Stimulated activated CD8-positive, alpha-beta memory T cell treated with anti-CD3 and anti-CD28 coated beads, Interleukin-7, amount 100 ng/mL, for 4 hours (primary cell): Measurements from ENCODE around the gene CDK17.
"Not testable (repeated sequence)": the region's sequence is repeated elsewhere in the genome, so short reads cannot be mapped to it uniquely, and the experiment has no call there.

Source experiments
- DNase-seq, 2 donors: peaks; one replicate each; pipeline ENCODE4 v3.0.0-alpha.2; 2020; ENCODE audit warnings: low read depth in 2 of 2

Gene CDK17

DNA sequence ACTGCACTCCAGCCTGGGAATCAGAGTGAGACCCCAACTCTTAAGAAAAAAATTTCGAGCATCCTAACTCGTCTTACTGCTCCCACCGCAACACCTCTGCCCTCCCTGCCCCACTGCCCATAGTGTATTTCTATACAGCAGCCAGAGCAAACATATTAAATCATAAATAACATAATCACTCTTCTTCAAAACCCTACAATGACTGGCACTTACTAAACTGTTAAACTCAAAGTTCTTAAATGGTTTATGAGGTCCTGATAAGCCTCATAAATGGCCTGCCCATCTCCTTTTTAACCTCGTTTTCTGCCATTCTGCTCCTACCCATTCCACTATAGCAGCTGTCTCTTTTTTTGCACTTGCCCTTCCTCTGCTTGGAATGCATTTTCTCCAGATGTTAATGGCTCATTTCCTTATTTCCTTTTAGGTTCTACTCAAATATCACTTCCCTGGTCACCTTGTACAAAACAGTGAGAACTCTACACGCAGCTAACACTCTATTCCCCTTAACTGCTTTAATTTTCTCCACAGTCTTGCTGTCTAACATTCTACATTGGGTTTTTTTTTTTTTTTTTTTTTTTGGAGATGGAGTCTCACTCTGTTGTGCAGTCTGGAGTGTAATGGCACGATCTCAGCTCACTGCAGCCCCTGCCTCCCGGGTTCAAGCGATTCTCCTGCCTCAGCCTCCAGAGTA lies 45.2 kb downstream of the CDK17 start:
- no peak for DNase-seq

DNA sequence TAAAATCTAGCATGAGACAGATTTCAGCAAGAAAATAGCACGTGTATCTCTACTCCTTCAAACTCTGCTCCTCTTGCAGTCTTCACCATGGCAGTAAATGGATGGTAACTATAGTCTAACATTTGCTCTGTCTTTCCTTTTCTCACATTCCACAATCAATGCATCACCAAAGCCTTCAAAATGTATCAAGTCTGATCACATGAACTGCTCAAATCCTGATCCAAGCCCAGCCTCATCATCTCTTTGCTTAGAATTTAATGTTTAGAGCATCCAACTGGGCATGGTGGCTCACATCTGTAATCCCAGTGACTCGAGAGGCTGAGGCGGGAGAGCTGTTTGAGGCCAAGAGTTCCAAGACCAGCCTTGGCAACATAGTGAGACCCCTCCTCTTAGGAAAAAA lies 45.9 kb downstream of the CDK17 start:
- no peak for DNase-seq

DNA sequence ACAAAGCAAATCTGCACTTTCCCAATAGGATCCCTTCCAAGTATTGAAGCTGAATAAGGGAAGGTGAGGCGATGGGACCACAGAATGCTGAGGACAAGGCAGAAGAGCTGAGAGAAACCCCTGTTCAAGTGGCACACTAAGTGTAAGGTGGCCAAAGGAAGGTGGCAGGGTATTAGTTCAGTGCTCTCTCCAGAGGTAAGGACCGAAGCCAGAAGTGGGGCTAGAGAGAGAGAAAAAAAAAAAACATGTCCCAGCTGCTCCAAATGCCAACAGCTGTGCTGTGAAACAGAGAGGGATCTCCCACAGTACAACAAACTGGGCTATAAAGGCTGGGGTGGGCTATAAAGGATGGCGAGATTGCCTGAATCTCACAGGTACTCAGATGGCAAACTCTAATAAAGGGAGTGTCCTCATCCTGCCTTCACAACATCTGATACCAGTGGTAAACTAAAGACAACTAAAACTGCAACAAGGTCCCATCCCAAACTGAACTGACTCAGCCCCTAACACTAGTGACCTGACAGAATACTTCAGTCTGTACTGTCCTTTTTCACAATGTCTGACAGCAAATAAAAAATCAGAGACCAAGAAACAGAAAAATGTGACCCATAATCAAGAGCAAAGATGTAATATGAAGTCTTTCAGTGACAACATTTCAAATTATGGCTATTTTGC lies 47.9 kb downstream of the CDK17 start:
- no peak for DNase-seq

DNA sequence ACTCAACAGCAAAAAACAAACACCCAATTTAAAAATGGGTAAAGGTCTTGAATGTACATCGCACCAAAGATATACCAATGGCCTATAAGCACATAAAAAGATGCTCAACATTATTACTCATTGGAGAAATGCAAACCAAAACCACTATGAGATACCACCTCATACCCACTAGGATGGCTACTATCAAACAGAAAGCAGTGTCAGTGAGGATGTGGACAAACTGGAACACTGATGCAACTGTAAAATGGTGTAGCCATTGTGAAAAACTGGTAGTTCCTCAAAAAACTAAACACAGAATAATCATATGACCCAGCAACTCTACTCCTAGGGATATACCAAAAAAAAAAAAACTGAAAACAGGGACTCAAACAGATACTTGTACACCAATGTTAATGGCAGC lies 49.3 kb downstream of the CDK17 start:
- DNase-seq, result no peak

DNA sequence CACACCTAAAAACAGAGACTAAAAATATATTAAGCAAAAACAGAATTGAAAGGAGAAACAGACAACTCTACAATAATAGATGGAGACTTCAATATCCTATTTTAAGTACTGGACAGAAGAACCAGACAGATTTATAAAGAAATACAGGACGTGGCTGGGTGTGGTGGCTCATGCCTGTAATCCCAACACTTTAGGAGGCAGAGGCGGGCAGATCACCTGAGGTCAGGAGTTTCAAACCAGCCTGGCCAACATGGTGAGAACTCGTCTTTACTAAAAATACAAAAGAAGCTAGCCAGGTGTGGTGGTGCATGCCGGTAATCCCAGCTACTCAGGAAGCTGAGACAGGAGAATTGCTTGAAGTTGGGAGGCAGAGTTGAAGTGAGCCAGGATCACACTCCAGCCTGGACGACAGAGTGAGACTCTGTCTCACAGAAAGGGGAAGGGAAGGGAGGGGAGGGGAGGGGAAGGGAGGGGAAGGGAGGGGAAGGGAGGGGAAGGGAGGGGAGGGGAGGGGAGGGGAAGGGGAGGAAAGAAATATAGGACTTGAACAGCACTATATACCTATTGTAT lies 53.0 kb downstream of the CDK17 start:
- DNase-seq, result no peak

DNA sequence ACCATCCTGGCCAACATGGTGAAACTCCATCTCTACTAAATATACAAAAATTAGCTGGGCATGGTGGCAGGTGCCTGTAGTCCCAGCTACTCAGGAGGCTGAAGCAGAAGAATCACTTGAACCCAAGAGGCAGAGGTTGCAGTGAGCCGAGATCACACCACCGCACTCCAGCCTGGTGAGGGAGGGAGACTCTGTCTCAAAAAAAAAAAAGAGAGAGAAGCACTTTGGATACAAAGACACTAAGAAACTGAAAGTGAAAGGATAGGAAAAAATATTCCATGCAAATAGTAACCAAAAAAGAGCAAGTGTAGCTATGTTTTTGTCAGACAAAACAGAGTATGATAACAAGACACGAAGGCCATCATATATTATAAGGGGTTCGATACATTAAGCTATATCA lies 53.5 kb downstream of the CDK17 start:
- DNase-seq, result not testable (repeated sequence)

- no peak for DNase-seq
Measured at GRCh38 chr12:96344124-96344695, 56.0 kb downstream of the CDK17 start.

- no peak for DNase-seq
Measured at GRCh38 chr12:96343347-96343954, 56.8 kb downstream of the CDK17 start.

GRCh38 chr12:96339666-96340065 lies 60.6 kb downstream of the CDK17 start:
- DNase-seq, result not testable (repeated sequence)

GRCh38 chr12:96338852-96339471 lies 61.3 kb downstream of the CDK17 start:
- no peak for DNase-seq

GRCh38 chr12:96337953-96338352 lies 62.3 kb downstream of the CDK17 start:
- no peak for DNase-seq

DNA sequence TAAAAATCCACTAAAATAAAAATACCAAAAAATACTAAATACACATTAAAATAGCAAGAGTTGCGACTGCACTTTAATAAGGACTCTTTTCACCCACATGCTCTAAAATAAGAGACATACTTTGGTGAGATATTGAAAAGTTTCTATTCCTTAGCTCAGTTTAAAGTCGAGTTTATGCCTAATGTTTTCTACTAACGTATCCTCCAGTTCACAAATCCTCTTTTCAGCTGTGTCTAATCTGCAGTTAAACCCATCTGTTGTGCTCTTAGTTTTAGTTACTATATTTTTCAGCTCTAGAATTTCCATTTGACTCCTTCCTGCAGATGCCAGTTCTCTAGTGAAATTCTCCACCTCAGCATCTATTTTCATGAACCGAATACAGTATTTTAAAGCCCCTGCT lies 63.8 kb downstream of the CDK17 start:
- no peak for DNase-seq

DNA sequence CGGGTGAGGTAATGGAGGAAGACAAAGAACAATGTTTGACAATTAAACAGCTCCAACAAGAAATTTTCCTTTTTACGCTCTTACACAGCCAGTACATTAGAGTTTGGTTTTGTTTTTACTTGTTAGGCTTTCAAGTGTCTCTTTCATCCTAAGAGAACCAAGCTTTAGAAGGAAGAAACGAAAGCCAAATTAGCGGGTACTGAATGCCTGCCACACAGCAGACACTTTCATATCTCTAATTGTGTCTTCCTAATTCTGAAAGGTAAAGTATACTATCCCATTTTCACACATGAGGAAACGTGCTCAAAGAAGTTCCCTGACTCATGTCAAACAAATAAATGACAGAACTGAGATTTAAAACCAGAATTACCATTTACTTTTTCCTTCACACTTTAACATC lies 65.0 kb downstream of the CDK17 start:
- no peak for DNase-seq

DNA sequence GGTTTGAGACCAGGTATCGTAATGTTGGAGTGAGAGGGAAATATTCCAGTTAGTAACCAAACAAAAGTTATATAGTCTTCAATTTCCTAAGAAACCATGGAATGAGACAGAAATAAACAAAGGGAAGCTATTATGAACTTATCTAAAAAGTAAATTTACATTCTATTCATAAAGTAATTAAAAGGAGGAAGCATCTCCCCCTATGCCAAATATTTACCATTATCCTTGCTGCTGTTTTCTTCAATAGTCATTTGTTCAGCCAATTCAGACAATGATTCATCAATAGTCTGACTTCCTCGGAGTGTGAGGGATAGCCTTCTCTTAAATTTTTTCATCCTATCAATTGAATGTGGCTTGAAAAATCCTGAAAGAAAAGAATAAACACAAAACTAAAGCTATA lies 65.7 kb downstream of the CDK17 start:
- no peak for DNase-seq

DNA sequence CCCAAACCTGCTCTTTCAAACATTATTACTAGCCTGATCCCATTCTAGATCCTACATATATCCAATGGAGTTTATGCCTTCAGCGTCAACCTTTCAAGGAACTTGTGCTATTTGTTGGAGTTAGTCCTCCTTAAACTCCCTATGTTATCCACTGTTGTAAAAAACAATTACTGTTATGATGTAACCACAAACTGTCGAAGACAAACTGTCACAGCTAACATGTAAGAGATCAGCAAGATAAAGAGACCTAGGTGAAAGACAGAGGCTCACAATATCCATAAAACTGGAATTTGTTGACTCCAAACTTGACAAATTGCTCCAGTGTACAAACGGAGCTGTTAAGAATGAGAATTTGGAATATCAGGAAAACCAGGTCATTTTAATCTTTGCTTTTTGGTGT lies 70.7 kb downstream of the CDK17 start:
- DNase-seq, result no peak

DNA sequence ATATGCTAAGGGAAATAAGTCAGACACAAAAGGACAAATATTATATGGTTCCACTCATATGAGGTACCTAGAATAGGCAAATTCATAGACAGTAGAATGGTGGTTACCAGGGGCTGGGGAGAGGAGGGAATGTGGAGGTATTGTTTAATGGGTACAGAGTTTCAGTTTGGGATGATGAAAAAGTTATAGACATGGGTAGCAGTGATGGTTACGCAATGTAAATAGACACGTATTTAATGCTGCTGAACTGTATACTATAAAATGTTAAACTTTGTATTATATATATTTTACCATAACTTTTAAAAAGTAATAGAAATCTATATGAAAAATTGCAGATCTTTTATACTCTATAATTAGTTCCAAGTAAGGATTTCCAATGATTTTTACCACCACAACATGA lies 71.2 kb downstream of the CDK17 start:
- no peak for DNase-seq

DNA sequence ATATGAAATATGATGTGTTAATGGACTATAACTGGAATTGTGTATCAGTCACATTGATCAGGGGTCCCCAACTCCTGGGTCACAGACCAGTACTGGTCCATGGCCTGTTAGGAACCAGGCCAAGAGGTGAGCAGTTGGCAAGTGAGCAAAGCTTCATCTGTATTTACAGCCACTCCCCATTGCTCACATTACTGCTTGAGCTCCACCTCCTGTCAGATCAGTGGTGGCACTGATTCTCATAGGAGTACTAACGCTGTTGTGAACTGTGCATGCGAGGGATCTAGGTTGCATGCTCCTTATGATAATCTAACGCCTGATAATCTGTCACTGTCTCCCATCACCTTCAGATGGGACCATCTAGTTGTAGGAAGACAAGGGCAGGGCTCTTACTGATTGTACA lies 72.3 kb downstream of the CDK17 start:
- DNase-seq, result no peak

GRCh38 chr12:96327346-96327745 lies 72.9 kb downstream of the CDK17 start:
- no peak for DNase-seq

DNA sequence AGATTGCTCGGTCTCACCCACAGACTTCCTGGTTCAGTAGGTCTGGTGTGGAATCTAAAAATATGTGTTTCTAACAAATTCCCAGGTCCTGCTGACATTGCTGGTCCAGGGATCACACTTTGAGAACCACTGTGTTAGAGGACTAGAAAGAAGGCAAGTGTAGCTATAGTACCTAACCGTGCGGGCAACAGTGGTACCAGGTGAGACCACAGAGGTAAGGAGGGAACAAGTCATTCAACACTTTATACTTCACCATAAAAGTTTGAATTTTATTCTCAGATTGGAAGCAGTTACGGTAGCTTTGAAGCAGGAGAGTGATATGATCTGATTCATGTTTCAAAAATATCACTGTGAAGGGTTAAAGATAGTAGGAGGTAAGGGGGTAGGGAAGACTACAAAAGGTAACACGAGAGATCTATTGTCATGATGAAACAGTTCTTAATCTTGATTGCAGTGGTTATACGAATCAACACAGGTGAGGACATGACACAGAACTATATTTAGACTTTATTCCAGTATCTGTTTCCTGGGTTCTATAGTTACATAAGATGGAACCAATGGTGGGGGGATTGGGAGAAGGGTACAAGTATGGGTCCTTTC lies 73.5 kb downstream of the CDK17 start:
- DNase-seq, result no peak

DNA sequence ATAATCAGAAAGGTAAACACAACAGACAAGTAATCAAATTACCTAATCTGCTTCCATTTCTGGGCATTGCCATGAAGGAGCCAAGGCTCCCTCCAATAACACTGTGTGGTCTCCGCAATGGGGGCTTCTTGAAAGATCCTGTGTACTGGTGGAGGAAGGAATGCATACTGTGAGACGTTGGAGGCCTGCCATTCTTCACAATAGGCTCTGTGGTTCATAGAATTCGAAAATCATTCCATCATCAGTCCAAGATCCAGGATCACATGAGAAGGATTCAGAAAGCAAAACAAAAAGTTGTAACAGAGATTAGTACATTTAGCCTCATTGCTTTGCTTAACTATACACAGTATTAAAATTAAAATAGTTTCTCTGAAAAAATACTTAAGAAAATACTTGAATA lies 76.3 kb downstream of the CDK17 start:
- DNase-seq, result no peak

- no peak for DNase-seq
Measured at GRCh38 chr12:96322720-96323119, 77.5 kb downstream of the CDK17 start.

- DNase-seq, result no peak
Measured at GRCh38 chr12:96321941-96322340, 78.3 kb downstream of the CDK17 start.
